ENCODE measurements around the gene PIGS.
"Not testable (repeated sequence)": the region's sequence is repeated elsewhere in the genome, so short reads cannot be mapped to it uniquely, and the experiment has no call there.

PIGS gene
- total RNA-seq: 33.7 to 67.2 (median 50.4) reads per million in 17 experiments

- peak; percentile 95 to 98 (median 96) for DNase-seq
These were observed at the start of gene PIGS for GRCh38 chr17:28571361-28572122. PIGS (minus strand) TSS chr17:28571524; CDS start chr17:28571496, 28 bp downstream.

- no peak for DNase-seq
These were observed 48.7 kb upstream of the PIGS start for GRCh38 chr17:28620010-28620409.

GRCh38 chr17:28618464-28618863 lies 47.1 kb upstream of the PIGS start:
- no peak for DNase-seq

- no peak for DNase-seq
These were observed 45.0 kb upstream of the PIGS start for GRCh38 chr17:28616281-28616680.

- no peak for DNase-seq
These were observed 44.1 kb upstream of the PIGS start for GRCh38 chr17:28615260-28615940.

- DNase-seq: no peak
These were observed 42.6 kb upstream of the PIGS start, which contains the start of gene RSKR for GRCh38 chr17:28613931-28614381. RSKR (minus strand) TSS chr17:28614185; CDS start chr17:28614161, 24 bp downstream.

- DNase-seq: peak; percentile 20 to 48 (median 34)
These were observed 41.9 kb upstream of the PIGS start for GRCh38 chr17:28612936-28613872.

GRCh38 chr17:28612531-28612930 lies 41.2 kb upstream of the PIGS start:
- no peak for DNase-seq

GRCh38 chr17:28610376-28610775 lies 39.1 kb upstream of the PIGS start:
- no peak for DNase-seq

GRCh38 chr17:28604031-28604430 lies 32.7 kb upstream of the PIGS start:
- DNase-seq: not testable (repeated sequence)

- peak; percentile 84 to 95 (median 89) for DNase-seq
These were observed 28.2 kb upstream of the PIGS start for GRCh38 chr17:28599311-28600184.

- DNase-seq: peak; percentile 94 to 96 (median 95)
These were observed 27.5 kb upstream of the PIGS start, which contains the start of gene SPAG5 for GRCh38 chr17:28598799-28599310. SPAG5 (minus strand) TSS chr17:28599025; CDS start chr17:28598946, 79 bp downstream.

- DNase-seq: no peak
These were observed 27.1 kb upstream of the PIGS start for GRCh38 chr17:28598389-28598788.

GRCh38 chr17:28597606-28598383 lies 26.5 kb upstream of the PIGS start:
- peak in 3 of 4 experiments; percentile 25 to 52 (median 45) for DNase-seq

GRCh38 chr17:28592260-28592659 lies 20.9 kb upstream of the PIGS start:
- DNase-seq: no peak

- DNase-seq: no peak
These were observed 14.5 kb upstream of the PIGS start for GRCh38 chr17:28585851-28586250.

GRCh38 chr17:28584434-28584833 lies 13.1 kb upstream of the PIGS start:
- DNase-seq: no peak

GRCh38 chr17:28582513-28582912 lies 11.2 kb upstream of the PIGS start:
- DNase-seq: no peak

GRCh38 chr17:28580959-28581358 lies 9.6 kb upstream of the PIGS start:
- DNase-seq: no peak

GRCh38 chr17:28579526-28579925 lies 8.2 kb upstream of the PIGS start:
- no peak for DNase-seq
